NT2/D1 (cell line): ENCODE measurements around the gene SLC15A3.

Experiments used
- YY1 ChIP-seq: IDR thresholded peaks from 2 replicates; pipeline ENCODE4 v1.6.1; 2011; ENCODE audit not compliant: insufficient read length, insufficient read depth
- ZNF274 ChIP-seq: IDR thresholded peaks from 2 replicates; pipeline ENCODE4 v1.6.1; 2011; ENCODE audit warnings: mild to moderate bottlenecking, low read depth, low read length

GRCh38 chr11:60959431-60959830, 7.5 kb upstream of the SLC15A3 start:
- no peak for TF ChIP-seq YY1
- no peak for TF ChIP-seq ZNF274
